Cardiac muscle cell (in vitro differentiated cells and primary cell): ENCODE data around the gene TUG1. TPM values are rescaled to one million over a fixed set of nuclear protein-coding genes. Genes with fewer than 3 reads are reported as not detected.
A peak's percentile ranks its signal among the peaks of the same experiment; 100 is the strongest.

Source experiments
- DNase-seq, 2 donors: peaks; one replicate each; pipeline versions ENCODE4 v3.0.0 to v3.0.0-alpha.2; 2010 to 2017; ENCODE audit warnings: low read depth in 1 of 2, low spot score in 1 of 2
- H3K27ac ChIP-seq: fragments of 200-600 bp; sonication (generic); 2 replicates; pipeline ENCODE4 v1.5.1; 2016
- H3K27me3 ChIP-seq: fragments of 200-600 bp; sonication (generic); 2 replicates; pipeline ENCODE4 v1.6.0; 2016; ENCODE audit warnings: control low read depth
- H3K36me3 ChIP-seq: fragments of 200-600 bp; sonication (generic); 2 replicates; pipeline ENCODE4 v1.5.1; 2016; ENCODE audit warnings: control low read depth
- H3K4me1 ChIP-seq: fragments of 200-600 bp; sonication (generic); 2 replicates; pipeline ENCODE4 v1.8.1; 2017; ENCODE audit warnings: low read depth, mild to moderate bottlenecking, mixed run types
- H3K4me3 ChIP-seq: fragments of 200-600 bp; sonication (generic); 2 replicates; pipeline ENCODE4 v1.5.1; 2016; ENCODE audit warnings: mild to moderate bottlenecking
- H3K9me3 ChIP-seq: fragments of 200-600 bp; sonication (generic); 2 replicates; pipeline ENCODE4 v1.5.1; 2017; ENCODE audit warnings: low read depth, mild to moderate bottlenecking, control low read depth
- CTCF ChIP-seq: IDR thresholded peaks from 2 replicates; pipeline ENCODE4 v1.5.1; 2012; ENCODE audit warnings: low read depth, mild to moderate bottlenecking, low read length
- polyA plus RNA-seq: library from polyadenylated mRNA; unstranded; fragments of >200 nt; fragmentation: Nextera tagmentation; extraction: Ambion mirVana; gene quantifications from 2 replicates; pipeline ENCODE4 v1.2.1, GENCODE V29; 2016
- total RNA-seq: library from RNA; depleted of rRNA; stranded (reverse); fragments of >200 nt; gene quantifications from 2 replicates; pipeline ENCODE4 v1.2.3, GENCODE V29; 2016

The TUG1 gene
- total and polyA plus RNA-seq, 2 experiments from 2014 or later, result 58.9 to 85.5 TPM

GRCh38 chr22:30923168-30923900 lies 45.7 kb upstream of the TUG1 start:
- Histone ChIP-seq H3K4me1 (no peaks in the 10 kb centered on the region), H3K36me3 (peaks cover 20% of the 10 kb centered on the region), H3K27me3 (no peaks in the 10 kb centered on the region), H3K9me3 (no peaks in the 10 kb centered on the region), H3K27ac (no peak overlapping the region), H3K4me3 (no peak overlapping the region)
- no peak for DNase-seq
- TF ChIP-seq CTCF, result no peak

DNA sequence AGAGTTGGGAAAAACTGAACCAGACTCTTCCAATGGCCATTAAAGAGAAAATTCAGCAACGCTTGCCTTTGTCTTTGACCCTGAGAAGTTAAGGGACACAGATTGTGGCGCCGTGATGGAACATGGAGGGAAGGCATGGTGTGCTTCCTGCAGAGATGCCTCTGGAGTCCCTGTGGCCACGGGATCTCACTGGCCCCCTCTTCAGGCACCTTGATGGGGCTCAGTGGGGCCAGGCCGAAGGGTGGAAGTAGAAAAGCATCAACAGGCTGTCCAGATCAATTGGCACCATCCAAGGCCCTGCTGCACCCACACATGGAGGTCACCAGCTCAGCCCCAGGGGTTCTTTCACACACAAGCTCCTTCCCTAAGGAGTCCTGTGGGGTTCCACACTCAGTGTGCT lies 43.4 kb upstream of the TUG1 start:
- no peak overlapping the region for H3K4me3 ChIP-seq
- H3K4me1 ChIP-seq, result no peaks in the 10 kb centered on the region
- TF ChIP-seq CTCF, result no peak
- H3K9me3 ChIP-seq, result no peaks in the 10 kb centered on the region
- DNase-seq, result no peak
- no peaks in the 10 kb centered on the region for H3K27me3 ChIP-seq
- H3K27ac ChIP-seq, result no peak overlapping the region
- H3K36me3 ChIP-seq, result peaks cover 29% of the 10 kb centered on the region

GRCh38 chr22:30926706-30927105 lies 42.4 kb upstream of the TUG1 start:
- no peak for TF ChIP-seq CTCF
- peaks cover 37% of the 10 kb centered on the region for H3K36me3 ChIP-seq
- DNase-seq, result no peak
- H3K4me3 ChIP-seq, result no peak overlapping the region
- H3K27ac ChIP-seq, result no peak overlapping the region
- no peaks in the 10 kb centered on the region for H3K4me1 ChIP-seq
- H3K27me3 ChIP-seq, result no peaks in the 10 kb centered on the region
- H3K9me3 ChIP-seq, result no peaks in the 10 kb centered on the region

GRCh38 chr22:30927806-30928205 lies 41.3 kb upstream of the TUG1 start:
- Histone ChIP-seq H3K4me1 (no peaks in the 10 kb centered on the region), H3K27me3 (no peaks in the 10 kb centered on the region), H3K36me3 (peaks cover 48% of the 10 kb centered on the region), H3K4me3 (no peak overlapping the region), H3K9me3 (no peaks in the 10 kb centered on the region), H3K27ac (no peak overlapping the region)
- no peak for TF ChIP-seq CTCF
- DNase-seq, result no peak

- peaks cover 53% of the 10 kb centered on the region for H3K36me3 ChIP-seq
- H3K4me1 ChIP-seq, result no peaks in the 10 kb centered on the region
- H3K27me3 ChIP-seq, result no peaks in the 10 kb centered on the region
- no peak for DNase-seq
- no peaks in the 10 kb centered on the region for H3K9me3 ChIP-seq
- H3K4me3 ChIP-seq, result no peak overlapping the region
- no peak for TF ChIP-seq CTCF
- no peak overlapping the region for H3K27ac ChIP-seq
These were observed 40.7 kb upstream of the TUG1 start for GRCh38 chr22:30928401-30928800.

- Histone ChIP-seq H3K9me3 (no peaks in the 10 kb centered on the region), H3K4me1 (no peaks in the 10 kb centered on the region), H3K4me3 (no peak overlapping the region), H3K36me3 (peaks cover 63% of the 10 kb centered on the region), H3K27me3 (no peaks in the 10 kb centered on the region), H3K27ac (peak overlapping the region; percentile 30)
- no peak for DNase-seq
- no peak for TF ChIP-seq CTCF
These were observed 38.8 kb upstream of the TUG1 start for GRCh38 chr22:30930228-30930627.
